GM18498 (cell line): ENCODE data around the gene ELP2.

Source experiments
- ATAC-seq: cut with Tn5 transposase; IDR thresholded peaks from one replicate; pipeline ENCODE4 v1.9.1; 2021; ENCODE audit warnings: mild to moderate bottlenecking, moderate library complexity; ENCODE audit not compliant: unreplicated experiment

Gene ELP2

GRCh38 chr18:36215577-36215976 lies 85.9 kb downstream of the ELP2 start:
- no peak for ATAC-seq

GRCh38 chr18:36217348-36217747 lies 87.6 kb downstream of the ELP2 start:
- ATAC-seq: no peak

- ATAC-seq: no peak
Measured at GRCh38 chr18:36229188-36229587, 99.5 kb downstream of the ELP2 start.
